ENCODE results near the gene MRPS18A. TPM values are rescaled to one million over a fixed set of nuclear protein-coding genes. Genes with fewer than 3 reads are reported as not detected.

MRPS18A gene
- total and polyA plus RNA-seq, 9 of the 15 experiments (the other 6 are each of a cell fraction or from before 2014, with no cell fraction given): 87.5 to 243 (median 125) TPM

DNA sequence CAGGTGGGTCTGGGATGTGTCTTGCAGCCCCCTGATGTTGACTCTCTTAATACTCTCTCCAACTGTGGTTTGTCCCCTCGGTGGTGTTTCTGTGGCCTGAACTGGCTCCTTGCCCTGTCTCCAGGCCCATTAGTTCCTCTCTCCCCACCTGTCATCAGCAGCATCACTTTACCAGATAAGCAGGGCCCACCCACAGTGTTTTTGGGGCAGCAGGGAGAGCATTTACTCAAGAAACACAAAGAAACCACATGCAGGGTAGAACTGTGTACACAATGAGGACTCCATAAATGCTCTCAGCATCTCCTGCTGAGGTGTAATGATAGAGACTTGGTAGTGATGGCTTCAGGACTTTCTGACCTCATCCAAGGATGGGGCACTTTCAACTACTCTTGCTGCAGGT, 20.2 kb upstream of the MRPS18A start (continued):
- TF ChIP-seq NONO (IDR thresholded peaks at IDR 0.05; ENCODE audit: low read depth in 2 of 2, low read length in 1 of 2) (no peak), TCF3 (CRISPR knock-in tag; IDR thresholded peaks at IDR 0.05) (no peak)

DNA sequence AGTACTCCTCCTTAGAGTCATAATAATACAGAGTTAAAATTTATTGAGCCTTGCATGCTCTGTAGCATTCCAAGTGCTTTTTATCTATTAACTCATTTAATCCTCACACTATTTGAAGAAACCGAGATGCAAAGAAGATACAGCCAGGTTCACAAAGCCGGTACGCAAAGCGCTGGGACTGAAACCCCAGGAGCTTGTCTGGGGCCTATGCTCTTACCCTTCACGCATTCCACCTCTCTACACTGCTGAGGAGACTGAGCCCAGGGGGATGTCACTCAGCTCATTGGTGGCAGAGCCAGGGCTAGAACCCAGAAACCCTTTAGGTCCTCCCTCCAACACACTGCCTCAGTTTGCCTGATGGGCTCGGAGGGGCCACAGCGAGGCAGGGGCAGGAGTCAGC, 19.7 kb upstream of the MRPS18A start:
- H3K9me1 ChIP-seq (ENCODE audit: control insufficient read depth, insufficient read depth, low read length): no peaks in the 10 kb centered on the region
- intact Hi-C loops (cut with micrococcal nuclease) (no loop called here), in situ Hi-C loops (cut with MboI) (no loop called here)
- 60% methylated on average over 7 of the region's 7 CpGs for WGBS (ENCODE audit: insufficient coverage, low coverage, missing lambda C conversion rate)
- FAIRE-seq (no peak), ATAC-seq (no peak), DNase-seq (ENCODE audit: extremely low read depth in 1 of 4, low spot score in 3 of 4) (no peak)
- H3K4me1 ChIP-seq (replicated peaks in 1 of 2; ENCODE audit: control insufficient read depth in 2 of 2, insufficient read depth in 2 of 2, low read length in 2 of 2): peaks cover 15 to 57% of the 10 kb centered on the region in 2 experiments
- no peak overlapping the region for H3K27ac ChIP-seq (ENCODE audit: extremely low read depth, low read depth, low read length)
- BruUV-seq (replicated peaks): no TSS peak
- H3K36me3 ChIP-seq (ENCODE audit: control insufficient read depth, insufficient read depth, low read length): no peaks in the 10 kb centered on the region
- H3K9me3 ChIP-seq (replicated peaks; ENCODE audit: control insufficient read depth, insufficient read depth, low read depth, low read length): no peaks in the 10 kb centered on the region
- H3K4me2 ChIP-seq (ENCODE audit: insufficient read depth, low read length): no peak overlapping the region
- TF ChIP-seq, protein P1, sequence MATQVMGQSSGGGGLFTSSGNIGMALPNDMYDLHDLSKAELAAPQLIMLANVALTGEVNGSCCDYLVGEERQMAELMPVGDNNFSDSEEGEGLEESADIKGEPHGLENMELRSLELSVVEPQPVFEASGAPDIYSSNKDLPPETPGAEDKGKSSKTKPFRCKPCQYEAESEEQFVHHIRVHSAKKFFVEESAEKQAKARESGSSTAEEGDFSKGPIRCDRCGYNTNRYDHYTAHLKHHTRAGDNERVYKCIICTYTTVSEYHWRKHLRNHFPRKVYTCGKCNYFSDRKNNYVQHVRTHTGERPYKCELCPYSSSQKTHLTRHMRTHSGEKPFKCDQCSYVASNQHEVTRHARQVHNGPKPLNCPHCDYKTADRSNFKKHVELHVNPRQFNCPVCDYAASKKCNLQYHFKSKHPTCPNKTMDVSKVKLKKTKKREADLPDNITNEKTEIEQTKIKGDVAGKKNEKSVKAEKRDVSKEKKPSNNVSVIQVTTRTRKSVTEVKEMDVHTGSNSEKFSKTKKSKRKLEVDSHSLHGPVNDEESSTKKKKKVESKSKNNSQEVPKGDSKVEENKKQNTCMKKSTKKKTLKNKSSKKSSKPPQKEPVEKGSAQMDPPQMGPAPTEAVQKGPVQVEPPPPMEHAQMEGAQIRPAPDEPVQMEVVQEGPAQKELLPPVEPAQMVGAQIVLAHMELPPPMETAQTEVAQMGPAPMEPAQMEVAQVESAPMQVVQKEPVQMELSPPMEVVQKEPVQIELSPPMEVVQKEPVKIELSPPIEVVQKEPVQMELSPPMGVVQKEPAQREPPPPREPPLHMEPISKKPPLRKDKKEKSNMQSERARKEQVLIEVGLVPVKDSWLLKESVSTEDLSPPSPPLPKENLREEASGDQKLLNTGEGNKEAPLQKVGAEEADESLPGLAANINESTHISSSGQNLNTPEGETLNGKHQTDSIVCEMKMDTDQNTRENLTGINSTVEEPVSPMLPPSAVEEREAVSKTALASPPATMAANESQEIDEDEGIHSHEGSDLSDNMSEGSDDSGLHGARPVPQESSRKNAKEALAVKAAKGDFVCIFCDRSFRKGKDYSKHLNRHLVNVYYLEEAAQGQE (IDR thresholded peaks at IDR 0.05; ENCODE audit: borderline replicate concordance): no peak
- TF ChIP-seq, protein P1 (CRISPR knock-in tag; IDR thresholded peaks at IDR 0.05; ENCODE audit: low read depth): no peak
- H4K20me1 ChIP-seq (replicated peaks; ENCODE audit: control insufficient read depth, insufficient read depth, low read length): no peaks in the 10 kb centered on the region
- H2AFZ ChIP-seq (ENCODE audit: low read depth, low read length): no peak overlapping the region
- H3K4me3 ChIP-seq: no peak overlapping the region
- H3K79me2 ChIP-seq (ENCODE audit: control insufficient read depth, insufficient read depth, low read length): no peaks in the 10 kb centered on the region
- CTCF ChIA-PET (ENCODE audit: low intra/inter-chr PET ratio): no interaction called here
- POLR2A ChIA-PET: no interaction called here
- H3K27me3 ChIP-seq (ENCODE audit: control insufficient read depth in 2 of 2, insufficient read depth in 2 of 2, low read length in 2 of 2): no peaks in the 10 kb centered on the region
- 0 out of 4 replicates have a peak overlapping the region, but pooled peaks of 1 of the 2 experiments have one; percentile 22 for H3K9ac ChIP-seq (ENCODE audit: insufficient read depth in 1 of 2, low read depth in 2 of 2, low read length in 2 of 2)
